Superior temporal gyrus (tissue), 1 donor: ENCODE data around the gene ABHD6.
"Not testable (repeated sequence)": the region's sequence is repeated elsewhere in the genome, so short reads cannot be mapped to it uniquely, and the experiment has no call there.

Experiments
- DNase-seq: peaks from one replicate; pipeline ENCODE4 v3.0.0-alpha.2; 2016; ENCODE audit errors: extremely low spot score

Gene ABHD6

GRCh38 chr3:58237238-58237940, at the start of gene ABHD6:
ABHD6 (plus strand) TSS chr3:58237792; CDS start chr3:58256587, 18,795 bp downstream.
- peak; percentile 82 for DNase-seq

GRCh38 chr3:58188173-58188564, 49.4 kb upstream of the ABHD6 start:
- no peak for DNase-seq

GRCh38 chr3:58188921-58189451, 48.6 kb upstream of the ABHD6 start:
- DNase-seq, result no peak

- no peak for DNase-seq
These were observed 47.9 kb upstream of the ABHD6 start for GRCh38 chr3:58189691-58190090.

- no peak for DNase-seq
These were observed 47.3 kb upstream of the ABHD6 start for GRCh38 chr3:58190291-58190690.

- no peak for DNase-seq
These were observed 46.7 kb upstream of the ABHD6 start for GRCh38 chr3:58190882-58191281.

GRCh38 chr3:58191361-58191991, 46.1 kb upstream of the ABHD6 start:
- DNase-seq, result no peak

GRCh38 chr3:58192069-58192468, 45.5 kb upstream of the ABHD6 start:
- no peak for DNase-seq

- DNase-seq, result no peak
These were observed 43.7 kb upstream of the ABHD6 start for GRCh38 chr3:58193682-58194407.

GRCh38 chr3:58197588-58197987, 40.0 kb upstream of the ABHD6 start:
- DNase-seq, result no peak

GRCh38 chr3:58198362-58198761, 39.2 kb upstream of the ABHD6 start:
- no peak for DNase-seq

GRCh38 chr3:58198804-58199203, 38.8 kb upstream of the ABHD6 start:
- no peak for DNase-seq

- DNase-seq, result no peak
These were observed 37.4 kb upstream of the ABHD6 start for GRCh38 chr3:58200121-58200709.

- no peak for DNase-seq
These were observed 36.7 kb upstream of the ABHD6 start for GRCh38 chr3:58200846-58201355.

- DNase-seq, result not testable (repeated sequence)
These were observed 36.1 kb upstream of the ABHD6 start for GRCh38 chr3:58201451-58201850.

GRCh38 chr3:58202917-58203360, 34.7 kb upstream of the ABHD6 start:
- DNase-seq, result no peak

GRCh38 chr3:58203541-58203940, 34.1 kb upstream of the ABHD6 start:
- DNase-seq, result no peak

GRCh38 chr3:58204720-58205119, 32.9 kb upstream of the ABHD6 start:
- no peak for DNase-seq

- no peak for DNase-seq
These were observed 31.6 kb upstream of the ABHD6 start for GRCh38 chr3:58205981-58206380.

GRCh38 chr3:58206406-58207011, 31.1 kb upstream of the ABHD6 start:
- no peak for DNase-seq

GRCh38 chr3:58207954-58208353, 29.6 kb upstream of the ABHD6 start:
- no peak for DNase-seq
